Stimulated activated CD8-positive, alpha-beta memory T cell treated with anti-CD3 and anti-CD28 coated beads, Interleukin-15, amount 100 ng/mL, for 1 hour (primary cell): ENCODE measurements around the gene CFHR2.

Experiments used
- DNase-seq: peaks from one replicate; pipeline ENCODE4 v3.0.0-alpha.2; 2020; ENCODE audit warnings: low read depth

The CFHR2 gene

DNA sequence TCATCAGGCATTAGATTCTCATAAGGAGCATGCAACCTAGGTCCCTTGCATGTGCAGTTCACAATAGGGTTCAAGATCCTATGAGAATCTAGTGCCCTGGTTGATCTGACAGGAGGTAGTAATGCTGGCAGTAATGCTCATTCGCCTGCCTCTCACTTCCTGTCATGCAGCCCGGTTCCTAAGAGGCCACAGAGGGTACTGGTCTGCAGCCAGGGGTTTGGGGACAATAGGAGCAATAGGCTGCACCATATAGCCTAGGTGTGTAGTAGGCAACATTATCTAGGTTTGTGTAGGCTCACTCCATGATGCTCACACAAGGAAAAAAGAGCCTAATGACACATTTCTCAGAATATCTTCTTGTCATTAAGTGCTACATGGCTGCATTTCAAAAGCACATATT lies 59.6 kb downstream of the CFHR2 start:
- no peak for DNase-seq

DNA sequence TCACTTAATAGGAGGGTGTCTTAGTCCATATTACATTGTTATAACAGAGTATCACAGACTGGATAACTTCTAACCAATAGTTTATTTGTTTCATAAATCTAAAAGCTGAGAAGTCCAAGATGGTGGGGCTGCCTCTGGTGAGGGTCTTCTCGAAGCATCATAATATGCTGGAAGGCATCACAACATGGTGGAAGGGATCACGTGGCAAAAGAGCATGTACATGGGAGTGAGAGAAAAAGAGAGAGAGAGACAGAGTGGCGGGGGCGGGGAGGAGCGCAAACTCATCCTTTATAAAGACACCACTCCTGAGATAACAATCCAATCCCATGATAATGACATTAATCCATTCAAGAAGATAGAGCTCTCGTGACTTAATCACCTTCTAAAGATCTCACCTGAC lies 65.3 kb downstream of the CFHR2 start:
- no peak for DNase-seq
